ENCODE results near the gene PPP5C. TPM values are rescaled to one million over a fixed set of nuclear protein-coding genes. Genes with fewer than 3 reads are reported as not detected.
"Not testable (repeated sequence)": the region's sequence is repeated elsewhere in the genome, so short reads cannot be mapped to it uniquely, and the experiment has no call there.

Gene PPP5C
- total and polyA plus RNA-seq, 7 donors: 27.6 to 62.3 (median 43.9) TPM

- Histone ChIP-seq H3K27me3 (no peaks in the 10 kb centered on the region), H3K27ac (peak overlapping the region in 1 of 4 donors; percentile 32), H3K4me3 (no peak overlapping the region), H3K36me3 (peaks cover 62 to 98% (median 85%) of the 10 kb centered on the region in 4 donors), H3K9me3 (no peaks in the 10 kb centered on the region), H3K4me1 (peaks cover 0 to 17% (median 11%) of the 10 kb centered on the region in 4 donors)
- 83 to 94% methylated on average over 10 of the region's 10 CpGs for WGBS, 2 donors
- TF ChIP-seq POLR2A (IDR thresholded peaks at IDR 0.05): no peak
- TF ChIP-seq CTCF (IDR thresholded peaks at IDR 0.05): no peak
- TF ChIP-seq POLR2AphosphoS5 (IDR thresholded peaks at IDR 0.05): no peak
- no peak for TF ChIP-seq EP300 (IDR thresholded peaks at IDR 0.05)
- no peak for DNase-seq
- intact Hi-C loops (cut with DNase I): no loop called here
Observed at GRCh38 chr19:46309056-46309455, 37.8 kb upstream of the PPP5C start.

DNA sequence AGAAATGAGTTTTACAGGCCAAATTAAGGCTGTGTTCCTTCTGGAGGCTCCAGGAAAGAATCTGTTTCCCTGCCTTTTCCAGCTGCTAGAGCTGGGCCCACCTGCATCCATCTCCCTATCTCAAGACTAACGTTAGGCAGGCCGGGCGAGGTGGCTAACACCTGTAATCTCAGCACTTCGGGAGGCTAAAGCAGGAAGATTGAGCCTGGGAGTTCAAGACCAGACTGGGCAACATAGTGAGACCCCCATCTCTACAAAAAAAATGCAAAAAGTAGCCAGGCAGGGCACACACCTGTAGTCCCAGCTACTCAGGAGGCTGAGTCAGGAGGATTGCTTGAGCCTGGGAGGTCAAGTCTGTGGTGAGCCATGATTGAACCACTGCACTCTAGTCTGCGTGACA lies 35.4 kb upstream of the PPP5C start:
- peaks cover 41 to 97% (median 66%) of the 10 kb centered on the region in 4 donors for H3K36me3 ChIP-seq
- intact Hi-C loops (cut with DNase I): no loop called here
- 89 to 93% methylated on average over 5 of the region's 5 CpGs for WGBS, 2 donors

DNA sequence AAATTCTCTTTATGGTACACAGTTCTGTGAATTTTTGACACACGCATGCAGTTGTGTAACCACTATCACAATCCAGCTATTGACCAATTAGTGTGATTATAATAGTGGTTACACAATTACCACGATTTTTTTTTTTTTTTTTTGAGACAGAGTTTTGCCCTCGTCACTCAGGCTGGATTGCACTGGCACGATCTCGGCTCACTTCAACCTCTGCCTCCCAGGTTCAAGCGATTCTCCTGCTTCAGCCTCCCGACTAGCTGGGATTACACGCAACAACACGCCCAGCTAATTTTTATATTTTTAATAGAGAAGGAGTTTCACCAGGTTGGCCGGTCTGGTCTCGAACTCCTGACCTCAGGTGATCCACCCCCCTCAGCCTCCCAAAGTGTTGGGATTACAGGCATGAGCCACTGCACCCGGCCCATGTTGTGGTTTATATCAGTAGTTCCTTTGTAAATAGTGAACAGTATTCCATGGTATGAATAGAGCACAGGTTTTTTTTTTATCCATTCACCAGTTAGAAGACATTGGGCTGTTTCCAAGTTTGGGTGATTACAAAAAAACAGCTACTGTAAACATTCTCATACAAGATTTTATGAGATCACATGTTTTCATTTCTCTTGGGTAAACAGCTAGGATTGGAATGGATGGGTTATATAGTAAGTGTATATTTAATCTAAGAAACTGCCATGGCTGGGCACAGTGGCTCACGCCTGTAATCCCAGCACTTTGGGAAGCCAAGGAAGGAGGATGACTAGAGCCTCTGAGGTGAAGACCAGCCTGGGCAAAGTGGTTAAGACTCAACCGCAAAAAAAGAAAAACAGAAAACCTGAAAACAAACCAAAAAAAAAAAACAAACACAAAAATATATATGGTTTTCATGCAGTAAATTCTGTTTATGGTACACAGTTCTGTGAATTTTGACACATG lies 33.1 kb upstream of the PPP5C start:
- H3K27me3 ChIP-seq; intact Hi-C loops (cut with DNase I); H3K9me3 ChIP-seq; DNase-seq; H3K4me3 ChIP-seq: not testable (repeated sequence)
- WGBS, 2 donors: 35 to 75% methylated on average over 14 of the region's 14 CpGs
- Histone ChIP-seq H3K27ac (peak overlapping the region in 2 of 4 donors; percentile 22 to 47), H3K36me3 (peaks cover 23 to 95% (median 54%) of the 10 kb centered on the region in 4 donors), H3K4me1 (peaks cover 0 to 16% (median 10%) of the 10 kb centered on the region in 4 donors)

More for the DNA sequence above, 35.4 kb upstream of the PPP5C start:
- Histone ChIP-seq H3K9me3 (no peaks in the 10 kb centered on the region), H3K27me3 (no peaks in the 10 kb centered on the region), H3K27ac (peak overlapping the region; percentile 22 to 63 (median 36)), H3K4me1 (peaks cover 0 to 14% (median 6%) of the 10 kb centered on the region in 4 donors), H3K4me3 (no peak overlapping the region)
- no peak for DNase-seq
- TF ChIP-seq POLR2A (IDR thresholded peaks at IDR 0.05) (no peak), EP300 (IDR thresholded peaks at IDR 0.05) (no peak), POLR2AphosphoS5 (IDR thresholded peaks at IDR 0.05) (no peak), CTCF (IDR thresholded peaks at IDR 0.05) (no peak)

- Histone ChIP-seq H3K27ac (peak overlapping the region in 1 of 4 donors; percentile 11), H3K27me3 (no peaks in the 10 kb centered on the region), H3K36me3 (peaks cover 18 to 95% (median 49%) of the 10 kb centered on the region in 4 donors), H3K9me3 (no peaks in the 10 kb centered on the region), H3K4me1 (peaks cover 0 to 20% (median 9%) of the 10 kb centered on the region in 4 donors), H3K4me3 (no peak overlapping the region)
- TF ChIP-seq EP300 (IDR thresholded peaks at IDR 0.05) (no peak), POLR2A (IDR thresholded peaks at IDR 0.05) (no peak), CTCF (IDR thresholded peaks at IDR 0.05) (no peak), POLR2AphosphoS5 (IDR thresholded peaks at IDR 0.05) (no peak)
- intact Hi-C loops (cut with DNase I): no loop called here
- 74 to 78% methylated on average over 2 of the region's 2 CpGs for WGBS, 2 donors
- DNase-seq: no peak
Observed at GRCh38 chr19:46317339-46317738, 29.5 kb upstream of the PPP5C start.

- no peak for TF ChIP-seq POLR2A (IDR thresholded peaks at IDR 0.05)
- no peak for TF ChIP-seq EP300 (IDR thresholded peaks at IDR 0.05)
- no peak for TF ChIP-seq POLR2AphosphoS5 (IDR thresholded peaks at IDR 0.05)
- TF ChIP-seq CTCF (IDR thresholded peaks at IDR 0.05): no peak
- H3K4me3 ChIP-seq: no peak overlapping the region
- no peaks in the 10 kb centered on the region for H3K9me3 ChIP-seq
- H3K36me3 ChIP-seq: peaks cover 21 to 97% (median 67%) of the 10 kb centered on the region in 4 donors
- WGBS, 2 donors: 81 to 93% methylated on average over 6 of the region's 6 CpGs
- peaks cover 0 to 11% (median 8%) of the 10 kb centered on the region in 4 donors for H3K4me1 ChIP-seq
- intact Hi-C loops (cut with DNase I): no loop called here
- peak overlapping the region in 2 of 4 donors; percentile 40 to 60 for H3K27ac ChIP-seq
- DNase-seq: no peak
- H3K27me3 ChIP-seq: no peaks in the 10 kb centered on the region
Observed at GRCh38 chr19:46319613-46320012, 27.3 kb upstream of the PPP5C start.
